Inferior parietal cortex (tissue), 1 donor: Measurements from ENCODE around the gene MYO10.
"Not testable (repeated sequence)": the region's sequence is repeated elsewhere in the genome, so short reads cannot be mapped to it uniquely, and the experiment has no call there.

Source experiments
- DNase-seq: peaks from one replicate; pipeline ENCODE4 v3.0.0-alpha.2; 2016; ENCODE audit errors: extremely low spot score

Gene MYO10

GRCh38 chr5:16936150-16936988 is at the start of gene MYO10:
Gene MYO10 (minus strand): TSS chr5:16936288. CDS start chr5:16935808, 480 bp downstream.
- no peak for DNase-seq

- DNase-seq: not testable (repeated sequence)
Observed at GRCh38 chr5:16985304-16985703, 49.2 kb upstream of the MYO10 start.

DNA sequence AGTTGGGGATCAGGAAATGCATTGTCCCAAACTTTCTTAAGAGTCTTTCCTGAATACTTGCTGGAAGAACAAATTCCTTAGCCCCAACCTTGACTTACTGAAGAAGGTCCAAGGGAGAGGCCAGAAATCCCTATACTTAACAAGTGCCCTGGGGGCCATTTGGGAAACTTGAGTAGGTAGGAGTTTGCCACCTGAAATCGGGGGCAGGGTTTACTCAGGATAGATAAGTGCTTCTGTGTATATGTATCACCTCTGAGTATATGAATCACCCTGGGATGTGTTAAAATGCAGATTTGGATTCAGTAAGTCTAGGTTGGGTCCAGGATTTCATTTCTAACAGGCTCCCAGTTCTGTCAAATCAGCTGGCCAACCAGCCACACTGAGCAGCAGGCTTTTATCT is 47.9 kb upstream of the MYO10 start:
- no peak for DNase-seq

DNA sequence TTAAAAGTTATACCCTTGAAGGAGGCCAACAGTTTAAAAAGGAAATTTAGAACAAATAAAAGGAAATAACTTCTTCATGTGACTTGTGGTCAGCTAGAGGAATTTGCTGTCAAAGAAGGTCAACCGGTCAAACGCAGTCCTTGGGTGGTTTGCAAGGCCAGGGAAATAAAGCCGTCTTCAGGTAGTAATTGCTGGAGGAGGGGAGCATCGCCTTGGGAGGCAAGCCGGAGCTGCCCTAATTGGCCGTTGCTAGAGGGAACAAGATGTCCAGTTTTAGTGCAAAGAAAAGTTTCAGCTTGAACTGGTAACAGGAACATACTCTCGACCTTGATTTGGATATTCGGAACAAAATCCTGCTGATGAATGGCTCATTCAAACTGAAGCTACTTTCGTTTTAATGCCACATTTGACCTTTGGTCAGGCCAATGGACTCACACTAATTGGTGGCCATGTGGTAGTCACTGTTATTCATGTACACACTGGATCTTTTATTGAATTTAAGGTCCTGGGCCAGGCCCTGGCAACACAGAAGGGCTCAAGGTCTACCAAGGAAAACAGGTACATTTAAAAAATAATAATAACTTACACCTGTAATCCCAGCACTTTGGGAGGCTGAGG is 47.0 kb upstream of the MYO10 start:
- no peak for DNase-seq

DNA sequence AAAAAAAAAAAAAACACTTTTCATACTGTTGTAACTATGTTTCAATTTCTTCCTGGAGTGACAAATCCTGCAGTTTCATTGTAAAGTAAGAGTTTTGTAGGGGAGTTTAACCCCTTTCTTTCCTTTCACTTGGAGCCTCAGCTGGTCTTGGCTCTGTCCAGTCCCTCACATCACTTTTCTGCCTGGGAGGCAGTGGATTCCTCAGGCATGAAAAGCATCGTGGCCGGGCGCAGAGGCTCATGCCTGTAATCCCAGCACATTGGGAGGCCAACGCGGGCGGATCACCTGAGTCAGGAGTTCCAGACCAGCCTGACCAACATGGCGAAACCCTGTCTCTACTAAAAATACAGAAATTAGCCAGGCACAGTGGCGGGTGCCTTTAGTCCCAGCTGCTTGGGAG is 45.6 kb upstream of the MYO10 start:
- DNase-seq: no peak

GRCh38 chr5:16980983-16981382 is 44.9 kb upstream of the MYO10 start:
- no peak for DNase-seq

DNA sequence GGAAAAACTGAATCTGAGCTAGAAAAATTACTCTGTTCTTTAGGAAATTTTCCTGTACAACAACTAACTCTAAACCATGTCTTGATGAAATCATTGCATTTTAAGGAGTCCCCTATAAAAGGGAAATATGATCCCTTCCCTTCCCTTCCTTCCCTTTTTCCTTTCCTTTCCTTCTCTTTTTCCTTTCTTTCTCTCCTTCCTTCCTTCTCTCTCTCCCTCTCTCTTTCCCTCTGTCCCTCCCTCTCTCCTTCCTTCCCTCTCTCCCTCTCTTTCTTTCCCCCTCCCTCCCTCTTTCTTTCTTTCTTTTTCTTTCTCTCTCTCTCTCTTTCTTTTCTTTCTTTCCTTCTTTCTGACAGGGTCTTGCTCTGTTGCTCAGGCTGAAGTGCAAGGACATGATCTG is 42.2 kb upstream of the MYO10 start:
- DNase-seq: no peak

DNA sequence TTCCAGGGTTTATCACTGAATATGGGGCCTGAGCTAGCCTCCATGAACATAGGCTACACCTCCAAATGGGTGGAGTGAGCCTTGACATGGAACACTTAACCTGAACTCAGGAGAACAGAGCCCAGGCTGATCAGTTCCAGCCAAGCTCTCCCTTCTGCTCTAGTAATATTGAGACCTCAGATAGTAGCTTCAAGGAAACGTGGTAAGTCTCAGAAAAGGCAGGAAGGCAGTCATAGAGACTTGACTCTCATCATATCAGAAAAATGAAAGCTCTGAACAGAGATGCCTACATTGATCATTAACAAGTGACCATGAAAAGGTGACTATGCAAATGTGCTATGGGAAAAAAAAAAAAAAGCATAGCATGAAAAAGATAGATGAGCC is 40.5 kb upstream of the MYO10 start:
- no peak for DNase-seq

- DNase-seq: no peak
Observed at GRCh38 chr5:16975950-16976624, 40.0 kb upstream of the MYO10 start.

- DNase-seq: no peak
Observed at GRCh38 chr5:16974981-16975380, 38.9 kb upstream of the MYO10 start.

GRCh38 chr5:16970826-16971225 is 34.7 kb upstream of the MYO10 start:
- no peak for DNase-seq

DNA sequence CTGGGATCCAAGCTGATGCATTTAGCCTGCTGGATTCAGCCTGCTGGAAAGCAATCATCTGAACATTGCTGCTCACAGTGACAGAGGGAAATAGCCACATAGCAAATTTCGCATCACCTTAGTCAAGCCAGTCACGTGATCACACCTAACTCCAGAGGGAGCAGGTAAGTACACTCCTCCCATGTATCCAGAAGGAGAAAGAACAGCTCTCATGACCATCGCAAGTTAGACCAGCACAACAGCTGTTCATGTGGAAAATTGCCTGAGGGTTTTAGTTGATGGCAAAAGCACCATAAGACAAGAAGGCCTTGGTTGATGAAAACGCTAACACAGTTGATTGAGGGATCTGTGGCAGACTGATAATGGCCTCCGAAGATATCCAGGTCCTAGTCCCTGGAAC is 34.2 kb upstream of the MYO10 start:
- no peak for DNase-seq

DNA sequence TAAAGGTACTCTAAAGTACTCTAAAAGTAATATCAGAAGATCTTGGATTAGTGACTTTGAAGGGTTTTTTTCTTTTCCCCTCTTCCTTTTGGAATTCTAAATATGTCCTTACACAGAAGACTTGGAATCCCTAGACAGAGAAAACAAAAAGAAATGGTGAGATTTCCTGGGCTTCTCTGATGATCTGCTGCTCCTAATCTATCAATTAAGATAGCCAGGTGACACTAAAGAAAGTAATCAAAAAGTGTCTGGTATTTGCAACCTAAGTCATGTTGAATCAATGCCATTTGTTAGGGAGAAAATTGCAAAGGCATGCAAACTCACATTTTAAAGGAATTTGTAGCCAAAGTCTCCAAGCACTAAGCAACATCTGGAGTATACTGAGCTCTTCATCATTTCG is 29.5 kb upstream of the MYO10 start:
- DNase-seq: no peak

DNA sequence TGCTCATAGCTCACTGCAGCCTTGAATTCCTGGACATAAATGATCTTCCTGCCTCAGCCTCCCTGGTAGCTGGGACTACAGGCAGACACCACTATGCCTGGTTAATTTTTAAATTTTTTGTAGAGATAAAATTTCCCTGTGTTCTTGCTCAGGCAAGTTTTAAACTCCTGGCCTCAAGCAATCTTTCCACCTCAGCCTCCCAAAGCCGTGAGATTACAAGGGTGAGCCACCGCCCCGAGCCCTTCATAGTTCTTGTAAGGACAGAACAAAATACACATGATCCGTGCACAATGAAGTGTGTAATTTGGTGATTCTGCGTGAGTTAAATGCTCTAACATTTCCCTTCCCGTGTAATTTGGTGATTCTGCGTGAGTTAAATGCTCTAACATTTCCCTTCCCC is 27.7 kb upstream of the MYO10 start:
- no peak for DNase-seq

DNA sequence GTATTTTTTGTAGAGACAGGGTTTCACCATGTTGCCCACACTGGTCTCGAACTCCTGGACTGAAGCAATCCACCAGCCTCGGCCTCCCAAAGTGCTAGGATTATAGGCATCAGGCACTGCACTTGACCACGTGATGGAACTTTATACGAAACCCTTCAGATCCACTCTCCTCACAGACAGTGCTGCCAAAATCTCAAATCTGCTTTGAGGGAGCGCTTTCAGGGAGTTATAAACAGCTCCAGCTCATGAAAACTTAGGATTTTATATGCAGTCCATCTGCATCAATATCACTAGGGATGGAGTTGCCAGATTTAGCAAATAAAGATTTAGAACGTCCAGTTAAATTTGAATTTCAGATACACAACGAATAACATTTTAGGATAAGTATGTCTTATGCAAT is 25.0 kb upstream of the MYO10 start:
- DNase-seq: no peak

DNA sequence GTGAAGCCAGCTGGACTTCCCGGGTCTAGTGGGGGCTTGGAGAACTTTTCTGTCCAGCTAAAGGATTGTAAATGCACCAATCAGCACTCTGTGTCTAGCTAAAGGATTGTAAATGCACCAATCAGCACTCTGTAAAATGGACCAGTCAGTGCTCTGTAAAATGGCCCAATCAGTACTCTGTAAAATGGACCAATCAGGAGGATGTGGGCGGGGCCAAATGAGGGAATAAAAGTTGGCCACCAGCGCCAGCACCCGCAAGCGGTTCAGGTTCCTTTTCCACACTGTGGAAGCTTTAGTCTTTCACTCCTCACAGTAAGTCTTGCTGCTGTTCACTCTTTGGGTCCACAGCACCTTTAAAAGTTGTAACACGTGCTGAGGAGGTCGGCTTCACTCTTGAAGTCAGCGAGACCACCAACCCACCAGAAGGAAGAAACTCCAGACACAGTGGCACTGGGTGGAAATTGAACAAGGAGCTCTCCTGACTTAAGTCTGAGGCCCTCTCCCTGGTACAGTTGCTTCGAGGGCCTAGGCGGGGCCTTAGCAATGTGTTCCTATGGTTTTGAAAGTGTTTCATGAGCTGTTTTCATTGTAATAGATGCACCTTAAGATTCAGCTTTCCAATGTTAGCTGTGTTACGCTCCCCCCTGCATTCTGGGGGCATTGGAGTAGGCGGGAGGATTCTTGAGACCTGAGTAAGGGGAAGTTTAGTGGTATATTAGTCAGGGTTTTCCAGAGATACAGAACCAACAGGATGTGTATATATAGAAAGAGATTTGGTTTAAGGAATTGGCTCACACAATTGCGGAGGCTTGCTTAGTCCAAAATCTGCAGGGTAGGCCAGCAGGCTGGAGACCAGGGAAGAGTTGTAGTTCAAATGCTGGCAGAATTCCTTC is 21.5 kb upstream of the MYO10 start:
- DNase-seq: no peak

- DNase-seq: no peak
Observed at GRCh38 chr5:16953729-16954128, 17.6 kb upstream of the MYO10 start.

GRCh38 chr5:16952968-16953671 is 17.0 kb upstream of the MYO10 start:
- DNase-seq: no peak

DNA sequence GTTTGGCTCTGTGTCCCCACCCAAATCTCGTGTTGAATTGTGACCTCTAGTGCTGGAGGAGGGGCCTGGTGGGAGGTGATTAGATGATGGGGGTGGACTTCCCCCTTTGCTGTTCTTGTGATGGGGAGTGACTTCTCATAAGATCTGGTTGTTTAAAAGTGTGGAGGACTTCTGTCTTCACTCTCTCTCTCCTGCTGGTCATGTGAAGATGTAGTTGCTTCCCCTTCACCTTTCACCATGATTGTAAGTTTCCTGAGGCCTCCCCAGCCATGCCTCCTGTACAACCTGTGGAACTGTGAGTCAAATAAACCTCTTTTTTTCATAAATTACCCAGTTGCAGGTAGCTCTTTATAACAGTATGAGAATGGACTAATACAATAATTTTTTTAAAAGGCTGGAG is 10.6 kb upstream of the MYO10 start:
- no peak for DNase-seq

- DNase-seq: no peak
Observed at GRCh38 chr5:16944816-16945562, 8.9 kb upstream of the MYO10 start.
